Hepatocyte (in vitro differentiated cells): ENCODE measurements around the gene RBM12. TPM values are rescaled to one million over a fixed set of nuclear protein-coding genes. Genes with fewer than 3 reads are reported as not detected.

Experiments used
- DNase-seq: peaks from one replicate; pipeline ENCODE4 v3.0.0-alpha.2; 2016; ENCODE audit warnings: low spot score
- H2AFZ ChIP-seq: fragments of 200-600 bp; sonication (generic); 2 replicates; pipeline ENCODE4 v1.6.0; 2016; ENCODE audit warnings: antibody characterized with exemption, mild to moderate bottlenecking
- H3K27ac ChIP-seq: fragments of 200-600 bp; sonication (generic); 2 replicates; pipeline ENCODE4 v1.5.1; 2016; ENCODE audit warnings: mild to moderate bottlenecking
- H3K27me3 ChIP-seq: fragments of 200-600 bp; sonication (generic); 2 replicates; pipeline ENCODE4 v1.6.1; 2016
- H3K36me3 ChIP-seq: fragments of 200-600 bp; sonication (generic); replicated peaks from 2 replicates; pipeline ENCODE4 v1.5.1; 2016; ENCODE audit warnings: low read depth; ENCODE audit not compliant: insufficient read depth
- H3K4me1 ChIP-seq: fragments of 200-600 bp; sonication (generic); 2 replicates; pipeline ENCODE4 v1.5.1; 2016; ENCODE audit warnings: mild to moderate bottlenecking, moderate library complexity; ENCODE audit not compliant: insufficient read depth
- H3K4me2 ChIP-seq: fragments of 200-600 bp; sonication (generic); 2 replicates; pipeline ENCODE4 v1.6.0; 2016
- H3K4me3 ChIP-seq: fragments of 200-600 bp; sonication (generic); 2 replicates; pipeline ENCODE4 v1.5.1; 2016; ENCODE audit warnings: mild to moderate bottlenecking
- H3K79me2 ChIP-seq: fragments of 200-600 bp; sonication (generic); 2 replicates; pipeline ENCODE4 v1.6.0; 2017; ENCODE audit warnings: mild to moderate bottlenecking
- H3K9me2 ChIP-seq: fragments of 200-600 bp; sonication (generic); replicated peaks from 2 replicates; pipeline ENCODE4 v1.6.0; 2017; ENCODE audit warnings: mild to moderate bottlenecking; ENCODE audit not compliant: insufficient read depth
- H3K9me3 ChIP-seq: fragments of 200-600 bp; sonication (generic); 2 replicates; pipeline ENCODE4 v1.5.1; 2016; ENCODE audit warnings: low read depth, mild to moderate bottlenecking
- H4K20me1 ChIP-seq: fragments of 200-600 bp; sonication (generic); 2 replicates; pipeline ENCODE4 v1.6.0; 2016; ENCODE audit warnings: mild to moderate bottlenecking; ENCODE audit not compliant: insufficient read depth, poor library complexity, severe bottlenecking
- EZH2 ChIP-seq: fragments of 200-600 bp; sonication (generic); IDR thresholded peaks from 2 replicates; pipeline ENCODE4 v1.6.1; 2016; ENCODE audit warnings: antibody characterized with exemption, mild to moderate bottlenecking, borderline replicate concordance
- EZH2phosphoT487 ChIP-seq: fragments of 200-600 bp; sonication (generic); IDR thresholded peaks from one replicate; pipeline ENCODE4 v1.6.1; 2018; ENCODE audit warnings: antibody characterized with exemption, mild to moderate bottlenecking, low read depth, moderate library complexity; ENCODE audit not compliant: unreplicated experiment, severe bottlenecking
- WGBS: methylation state at CpG from one replicate; pipeline ENCODE4 v1.1.6; 2016; ENCODE audit warnings: low lambda C conversion rate; ENCODE audit errors: missing lambda C conversion rate; 5-methylcytosine and 5-hydroxymethylcytosine counted together
- polyA plus RNA-seq: library from polyadenylated mRNA; unstranded; fragments of >200 nt; fragmentation: Nextera tagmentation; extraction: Ambion mirVana; gene quantifications from 2 replicates; pipeline ENCODE4 v1.2.1, GENCODE V29; 2016
- total RNA-seq: library from RNA; depleted of rRNA; stranded (reverse); fragments of >200 nt; gene quantifications from 2 replicates; pipeline ENCODE4 v1.2.3, GENCODE V29; 2014
- TF ChIP-seq, protein P1 (sequence below): fragments of 200-600 bp; sonication (generic); IDR thresholded peaks from 2 replicates; pipeline ENCODE4 v1.5.1; 2016; ENCODE audit warnings: antibody characterized with exemption, mild to moderate bottlenecking; ENCODE audit not compliant: poor library complexity

Gene RBM12
- total and polyA plus RNA-seq, 2 experiments from 2014 or later = 22.5 to 57.3 TPM

DNA sequence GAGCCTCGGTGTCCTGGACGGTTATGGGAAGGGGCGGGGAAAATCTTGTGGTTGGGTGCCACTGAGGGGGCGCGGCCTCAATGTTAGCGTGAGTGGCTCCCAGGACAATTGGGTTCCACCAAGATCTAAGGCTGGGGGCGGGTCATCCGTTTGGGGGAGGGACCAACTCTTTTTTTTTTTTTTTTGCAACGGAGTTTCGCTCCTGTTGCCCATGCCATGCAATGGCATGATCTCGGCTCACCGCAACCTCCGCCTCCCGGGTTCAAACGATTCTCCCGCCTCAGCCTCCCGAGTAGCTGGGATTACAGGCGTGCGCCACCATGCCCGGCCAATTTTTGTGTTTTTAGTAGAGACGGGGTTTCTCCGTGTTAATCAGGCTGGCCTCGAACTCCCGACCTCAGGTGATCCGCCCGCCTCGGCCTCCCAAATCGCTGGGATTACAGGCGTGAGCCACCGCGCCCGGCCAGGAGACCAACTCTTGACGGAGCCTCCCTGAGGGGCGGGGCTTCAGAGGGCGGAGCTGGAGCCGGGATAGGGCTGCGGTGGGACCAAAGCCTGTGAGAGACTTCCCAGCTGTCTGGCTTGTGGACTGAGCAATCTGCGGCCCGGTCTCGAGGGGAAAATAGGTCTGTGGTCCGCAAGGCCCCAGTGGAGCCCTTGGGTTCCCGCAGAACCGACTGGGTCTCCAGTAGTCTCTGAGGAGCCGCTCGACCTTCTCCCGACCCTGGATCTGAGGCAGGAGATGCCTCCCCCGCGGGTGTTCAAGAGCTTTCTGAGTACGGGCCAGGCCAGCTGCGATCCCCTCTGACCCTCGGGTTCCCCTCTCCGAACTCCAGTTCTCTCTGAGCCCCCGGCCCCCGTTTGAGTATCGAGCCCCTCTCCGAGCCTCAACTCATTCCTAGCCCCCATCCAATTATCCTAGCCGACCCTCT is 48.0 kb downstream of the RBM12 start:
- peak; percentile 84 for DNase-seq
- no peaks in the 10 kb centered on the region for H3K9me2 ChIP-seq
- no peaks in the 10 kb centered on the region for H3K9me3 ChIP-seq
- no peak for TF ChIP-seq EZH2
- TF ChIP-seq, protein P1, sequence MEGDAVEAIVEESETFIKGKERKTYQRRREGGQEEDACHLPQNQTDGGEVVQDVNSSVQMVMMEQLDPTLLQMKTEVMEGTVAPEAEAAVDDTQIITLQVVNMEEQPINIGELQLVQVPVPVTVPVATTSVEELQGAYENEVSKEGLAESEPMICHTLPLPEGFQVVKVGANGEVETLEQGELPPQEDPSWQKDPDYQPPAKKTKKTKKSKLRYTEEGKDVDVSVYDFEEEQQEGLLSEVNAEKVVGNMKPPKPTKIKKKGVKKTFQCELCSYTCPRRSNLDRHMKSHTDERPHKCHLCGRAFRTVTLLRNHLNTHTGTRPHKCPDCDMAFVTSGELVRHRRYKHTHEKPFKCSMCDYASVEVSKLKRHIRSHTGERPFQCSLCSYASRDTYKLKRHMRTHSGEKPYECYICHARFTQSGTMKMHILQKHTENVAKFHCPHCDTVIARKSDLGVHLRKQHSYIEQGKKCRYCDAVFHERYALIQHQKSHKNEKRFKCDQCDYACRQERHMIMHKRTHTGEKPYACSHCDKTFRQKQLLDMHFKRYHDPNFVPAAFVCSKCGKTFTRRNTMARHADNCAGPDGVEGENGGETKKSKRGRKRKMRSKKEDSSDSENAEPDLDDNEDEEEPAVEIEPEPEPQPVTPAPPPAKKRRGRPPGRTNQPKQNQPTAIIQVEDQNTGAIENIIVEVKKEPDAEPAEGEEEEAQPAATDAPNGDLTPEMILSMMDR = no peak
- no peak for TF ChIP-seq EZH2phosphoT487
- H3K79me2 ChIP-seq = no peaks in the 10 kb centered on the region
- H3K36me3 ChIP-seq = no peaks in the 10 kb centered on the region
- WGBS = 19% methylated on average over 40 of the region's 57 CpGs
- no peaks in the 10 kb centered on the region for H3K27me3 ChIP-seq
- H3K27ac ChIP-seq = peak overlapping the region; percentile 52
- no peaks in the 10 kb centered on the region for H4K20me1 ChIP-seq
- H3K4me1 ChIP-seq = peaks cover 8% of the 10 kb centered on the region
- H3K4me2 ChIP-seq = peak overlapping the region; percentile 97
- H3K4me3 ChIP-seq = no peak overlapping the region
- H2AFZ ChIP-seq = peak overlapping the region; percentile 55

DNA sequence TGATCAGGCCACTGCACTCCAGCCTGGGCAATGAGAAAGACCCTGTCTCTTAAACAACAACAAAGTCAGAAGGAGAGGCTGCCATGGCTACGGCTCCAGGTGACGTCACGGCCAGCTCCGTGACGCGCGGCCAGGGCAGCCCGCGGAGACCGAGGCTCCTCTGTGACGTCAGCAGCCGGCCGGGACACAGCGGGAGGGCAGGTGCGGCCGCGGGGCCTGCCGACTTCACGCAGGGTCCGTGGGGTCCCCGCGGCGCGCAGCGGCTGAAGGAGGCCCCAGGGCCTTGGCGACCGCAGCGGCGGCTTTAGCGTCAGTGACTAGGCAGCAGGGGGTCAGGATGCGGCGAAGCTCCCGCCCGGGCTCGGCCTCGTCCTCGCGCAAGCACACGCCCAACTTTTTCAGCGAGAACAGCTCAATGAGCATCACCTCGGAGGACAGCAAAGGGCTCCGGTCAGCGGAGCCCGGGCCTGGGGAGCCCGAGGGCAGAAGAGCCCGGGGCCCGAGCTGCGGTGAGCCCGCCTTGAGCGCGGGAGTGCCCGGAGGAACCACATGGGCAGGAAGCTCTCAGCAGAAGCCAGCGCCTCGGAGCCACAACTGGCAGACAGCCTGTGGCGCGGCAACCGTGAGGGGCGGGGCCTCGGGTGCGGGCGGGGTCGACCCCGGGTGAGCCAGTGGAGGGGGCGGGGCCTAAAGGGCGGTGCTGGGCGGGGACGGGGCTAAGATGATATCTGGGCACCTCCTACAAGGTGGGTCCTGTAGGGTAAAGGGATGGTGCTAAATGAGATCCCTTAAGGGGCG is 48.8 kb downstream of the RBM12 start, which contains the start of gene SPAG4:
TSS of gene SPAG4 (plus strand) at position 163 of the 798 bp plus-strand sequence. CDS start at position 338, 175 bp downstream.
- Histone ChIP-seq H3K27ac (peak within 1 kb of the TSS; percentile 88), H3K27me3 (no peaks in the 10 kb centered on the region), H3K9me3 (no peaks in the 10 kb centered on the region), H3K9me2 (no peaks in the 10 kb centered on the region), H3K79me2 (no peaks in the 10 kb centered on the region), H3K4me2 (peak within 1 kb of the TSS; percentile 97), H2AFZ (peak within 1 kb of the TSS; percentile 86), H3K4me3 (peak within 1 kb of the TSS; percentile 31), H4K20me1 (no peaks in the 10 kb centered on the region), H3K4me1 (peaks cover 8% of the 10 kb centered on the region), H3K36me3 (no peaks in the 10 kb centered on the region)
- 3% methylated on average over 59 of the region's 68 CpGs for WGBS
- peak; percentile 99 for DNase-seq
- TF ChIP-seq EZH2phosphoT487 = no peak
- TF ChIP-seq, protein P1 = no peak
- TF ChIP-seq EZH2 = no peak

DNA sequence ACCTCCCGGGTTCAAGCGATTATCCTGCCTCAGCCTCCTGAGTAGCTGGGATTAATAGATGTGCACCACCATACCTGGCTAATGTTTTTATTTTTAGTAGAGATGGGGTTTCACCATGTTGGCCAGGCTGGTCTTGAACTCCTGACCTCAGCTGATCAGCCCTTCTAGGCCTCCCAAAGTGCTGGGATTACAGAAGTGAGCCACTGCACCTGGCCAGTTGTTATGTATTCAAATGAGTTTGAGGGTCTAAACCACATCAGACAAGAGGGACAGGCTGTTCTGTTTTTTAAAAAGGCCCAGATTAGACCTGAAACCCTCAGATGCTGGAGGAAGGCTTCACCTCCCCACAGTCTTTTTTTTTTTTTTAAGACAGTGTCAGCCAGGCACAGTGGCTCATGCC is 53.2 kb downstream of the RBM12 start:
- H3K4me1 ChIP-seq = no peaks in the 10 kb centered on the region
- no peak overlapping the region for H3K4me2 ChIP-seq
- no peaks in the 10 kb centered on the region for H3K79me2 ChIP-seq
- no peaks in the 10 kb centered on the region for H3K27me3 ChIP-seq
- no peak overlapping the region for H2AFZ ChIP-seq
- H4K20me1 ChIP-seq = no peaks in the 10 kb centered on the region
- H3K9me2 ChIP-seq = no peaks in the 10 kb centered on the region
- 92% methylated on average over 2 of the region's 2 CpGs for WGBS
- H3K9me3 ChIP-seq = no peaks in the 10 kb centered on the region
- DNase-seq = no peak
- H3K36me3 ChIP-seq = no peaks in the 10 kb centered on the region
- no peak overlapping the region for H3K4me3 ChIP-seq
- TF ChIP-seq, protein P1 = no peak
- TF ChIP-seq EZH2phosphoT487 (no peak), EZH2 (no peak)
- no peak overlapping the region for H3K27ac ChIP-seq
